H9 (cell line): Measurements from ENCODE around the gene MLLT6. TPM values are rescaled to one million over a fixed set of nuclear protein-coding genes. Genes with fewer than 3 reads are reported as not detected.

Experiments
- DNase-seq: peaks from one replicate; pipeline ENCODE4 v3.0.0-alpha.2; 2017
- H2AFZ ChIP-seq: one replicate; pipeline ENCODE4 v1.6.1; 2013; ENCODE audit warnings: mild to moderate bottlenecking, low read length, control low read depth, moderate library complexity
- H2AK5ac ChIP-seq: 2 replicates; pipeline ENCODE4 v1.6.1; 2013; ENCODE audit warnings: low read length, control low read depth, mixed read lengths; ENCODE audit not compliant: insufficient read length
- H2BK120ac ChIP-seq: one replicate; pipeline ENCODE4 v1.6.1; 2013; ENCODE audit warnings: low read depth, mild to moderate bottlenecking, low read length, control low read depth, inconsistent platforms; ENCODE audit not compliant: poor library complexity, severe bottlenecking
- H2BK12ac ChIP-seq: 2 replicates; pipeline ENCODE4 v1.6.1; 2013; ENCODE audit warnings: low read length, control low read depth, mixed read lengths, low read depth; ENCODE audit not compliant: insufficient read length
- H2BK15ac ChIP-seq: 2 replicates; pipeline ENCODE4 v1.6.1; 2013; ENCODE audit warnings: low read depth, low read length, control low read depth
- H2BK20ac ChIP-seq: one replicate; pipeline ENCODE4 v1.6.1; 2013; ENCODE audit warnings: low read depth, mild to moderate bottlenecking, low read length, control low read depth, inconsistent platforms; ENCODE audit not compliant: poor library complexity, severe bottlenecking
- H2BK5ac ChIP-seq: 2 replicates; pipeline ENCODE4 v1.6.1; 2013; ENCODE audit warnings: low read length, control low read depth, mixed read lengths; ENCODE audit not compliant: insufficient read length
- H3K14ac ChIP-seq: 2 replicates; pipeline ENCODE4 v1.6.1; 2013; ENCODE audit warnings: low read length, control low read depth; ENCODE audit not compliant: insufficient read depth
- H3K18ac ChIP-seq: 2 replicates; pipeline ENCODE4 v1.6.1; 2013; ENCODE audit warnings: low read depth, mild to moderate bottlenecking, mixed read lengths, low read length, control low read depth; ENCODE audit not compliant: insufficient read length
- H3K23ac ChIP-seq: 2 replicates; pipeline ENCODE4 v1.6.1; 2013; ENCODE audit warnings: low read length, control low read depth, mixed read lengths, low read depth; ENCODE audit not compliant: insufficient read length
- H3K23me2 ChIP-seq: 2 replicates; pipeline ENCODE4 v1.6.1; 2013; ENCODE audit warnings: low read depth, mild to moderate bottlenecking, mixed read lengths, low read length, control low read depth; ENCODE audit not compliant: insufficient read length, poor library complexity, severe bottlenecking
- H3K27ac ChIP-seq: 2 replicates; pipeline ENCODE4 v1.5.1; 2013; ENCODE audit warnings: low read length, control low read depth, mixed read lengths, low read depth; ENCODE audit not compliant: insufficient read length
- H3K27me3 ChIP-seq: 2 replicates; pipeline ENCODE4 v1.6.1; 2013; ENCODE audit warnings: low read length, control low read depth, inconsistent platforms; ENCODE audit not compliant: insufficient read depth
- H3K4ac ChIP-seq: 2 replicates; pipeline ENCODE4 v1.6.1; 2013; ENCODE audit warnings: low read depth, mild to moderate bottlenecking, control low read depth, inconsistent platforms, low read length, moderate library complexity
- H3K4me1 ChIP-seq: 2 replicates; pipeline ENCODE4 v1.6.1; 2013; ENCODE audit warnings: low read length, control low read depth, inconsistent platforms; ENCODE audit not compliant: insufficient read depth
- H3K4me2 ChIP-seq: 2 replicates; pipeline ENCODE4 v1.6.1; 2013; ENCODE audit warnings: low read length, control low read depth, mixed read lengths; ENCODE audit not compliant: insufficient read length, insufficient read depth
- H3K56ac ChIP-seq: 2 replicates; pipeline ENCODE4 v1.6.1; 2013; ENCODE audit warnings: low read depth, mild to moderate bottlenecking, mixed read lengths, low read length, control low read depth; ENCODE audit not compliant: insufficient read length
- H3K79me1 ChIP-seq: 2 replicates; pipeline ENCODE4 v1.6.1; 2013; ENCODE audit warnings: low read depth, mild to moderate bottlenecking, moderate library complexity, low read length, control low read depth, inconsistent platforms; ENCODE audit not compliant: insufficient read depth, poor library complexity, severe bottlenecking
- H3K79me2 ChIP-seq: 2 replicates; pipeline ENCODE4 v1.6.1; 2013; ENCODE audit warnings: low read length, control low read depth, inconsistent platforms; ENCODE audit not compliant: insufficient read depth
- H3K9ac ChIP-seq: 2 replicates; pipeline ENCODE4 v1.6.1; 2013; ENCODE audit warnings: low read length, control low read depth, mixed read lengths; ENCODE audit not compliant: insufficient read length; ENCODE audit errors: extremely low read depth
- H3K9me3 ChIP-seq: one replicate; pipeline ENCODE4 v1.6.1; 2013; ENCODE audit warnings: low read depth, low read length, inconsistent platforms; ENCODE audit not compliant: control insufficient read depth
- H3T11ph ChIP-seq: one replicate; pipeline ENCODE4 v1.6.1; 2013; ENCODE audit warnings: mild to moderate bottlenecking, low read length, control low read depth, inconsistent platforms
- H4K20me1 ChIP-seq: one replicate; pipeline ENCODE4 v1.6.1; 2013; ENCODE audit not compliant: control insufficient read depth, insufficient read length, insufficient read depth
- H4K5ac ChIP-seq: 2 replicates; pipeline ENCODE4 v1.6.1; 2013; ENCODE audit warnings: low read depth, mild to moderate bottlenecking, mixed read lengths, low read length, control low read depth; ENCODE audit not compliant: insufficient read length
- H4K8ac ChIP-seq: replicated peaks from 2 replicates; pipeline ENCODE4 v1.6.1; 2013; ENCODE audit warnings: low read length, control low read depth, mixed read lengths, low read depth; ENCODE audit not compliant: insufficient read length
- H4K91ac ChIP-seq: 2 replicates; pipeline ENCODE4 v1.6.1; 2013; ENCODE audit warnings: low read depth, mild to moderate bottlenecking, moderate library complexity, mixed read lengths, low read length, control low read depth; ENCODE audit not compliant: insufficient read length
- H3K27ac Mint-ChIP-seq, 3 experiments: 2 replicates in 2 of 3; 3 replicates in 1 of 3; pipeline ENCODE4 v1.8.0; 2020 to 2021; ENCODE audit warnings: mixed read lengths in 3 of 3, mild to moderate bottlenecking in 1 of 3, moderate library complexity in 1 of 3
- H3K27me3 Mint-ChIP-seq: 2 replicates; pipeline ENCODE4 v1.8.0; 2021; ENCODE audit warnings: low read depth, mild to moderate bottlenecking, moderate library complexity, mixed read lengths
- H3K36me3 Mint-ChIP-seq, 3 experiments: 2 replicates in 2 of 3; 3 replicates in 1 of 3; pipeline ENCODE4 v1.8.0; 2020 to 2021; ENCODE audit warnings: low read depth in 3 of 3, mixed read lengths in 3 of 3; ENCODE audit not compliant: insufficient read depth in 1 of 3
- H3K4me1 Mint-ChIP-seq, 2 experiments: 2 replicates each; pipeline ENCODE4 v1.8.0; 2020; ENCODE audit warnings: mixed read lengths in 2 of 2
- H3K4me3 Mint-ChIP-seq, 2 experiments: 2 replicates in 1 of 2; 3 replicates in 1 of 2; pipeline ENCODE4 v1.8.0; 2020 to 2021; ENCODE audit warnings: mild to moderate bottlenecking in 2 of 2, mixed read lengths in 2 of 2, moderate library complexity in 1 of 2
- H3K9me3 Mint-ChIP-seq, 2 experiments: 2 replicates in 1 of 2; 3 replicates in 1 of 2; pipeline ENCODE4 v1.8.0; 2020; ENCODE audit warnings: mild to moderate bottlenecking in 2 of 2, mixed read lengths in 2 of 2, moderate library complexity in 1 of 2
- CTCF ChIP-seq: fragments of 200-600 bp; sonication (generic); conservative IDR thresholded peaks from 3 replicates; pipeline ENCODE4 v1.8.0; 2021; ENCODE audit warnings: antibody characterized with exemption, mild to moderate bottlenecking
- WGBS: extraction: QIAGEN DNeasy Blood & Tissue Kit; methylation state at CpG from one replicate; pipeline ENCODE4 v1.1.7; 2013; ENCODE audit warnings: missing lambda C conversion rate, low lambda C conversion rate, mixed read lengths; ENCODE audit not compliant: insufficient read length; ENCODE audit errors: extremely low coverage; 5-methylcytosine and 5-hydroxymethylcytosine counted together
- total RNA-seq: library from RNA; stranded (reverse); gene quantifications from 2 replicates; pipeline ENCODE4 v1.2.1, GENCODE V29; 2021

The MLLT6 gene
- total RNA-seq, 1 experiment from 2014 or later: 26.4 TPM

- Histone ChIP-seq H2BK12ac (no peak overlapping the region), H3K56ac (no peak overlapping the region), H3T11ph (no peak overlapping the region), H3K9me3 (no peaks in the 10 kb centered on the region), H2AK5ac (no peak overlapping the region), H3K9ac (peak overlapping the region; percentile 73), H2BK120ac (no peak overlapping the region), H4K91ac (no peak overlapping the region), H2BK20ac (no peak overlapping the region), H3K14ac (peak overlapping the region; percentile 74; the same call in 1 of the 2 replicates), H4K5ac (no peak overlapping the region), H3K4ac (no peak overlapping the region), H3K4me2 (peak overlapping the region; percentile 98), H2BK5ac (no peak overlapping the region), H3K18ac (peak overlapping the region; percentile 68), H3K4me1 (no peaks in the 10 kb centered on the region), H3K27ac (no peak overlapping the region), H2AFZ (no peak overlapping the region), H4K20me1 (no peaks in the 10 kb centered on the region), H3K79me1 (no peaks in the 10 kb centered on the region), H3K79me2 (peaks cover 6% of the 10 kb centered on the region; the same call in 1 of the 2 replicates), H2BK15ac (no peak overlapping the region), H3K23me2 (peaks cover 33% of the 10 kb centered on the region), H4K8ac (no peak overlapping the region), H3K27me3 (no peaks in the 10 kb centered on the region), H3K23ac (no peak overlapping the region)
- Mint-ChIP-seq H3K36me3 (peaks cover 17 to 25% (median 25%) of the 10 kb centered on the region in 3 experiments), H3K27ac (peak overlapping the region; percentile 88 to 98 (median 98)), H3K4me3 (peak overlapping the region; percentile 97), H3K27me3 (peaks cover 11% of the 10 kb centered on the region), H3K4me1 (peaks cover 20 to 21% of the 10 kb centered on the region in 2 experiments), H3K9me3 (peaks cover 0 to 3% of the 10 kb centered on the region in 2 experiments; a peak in 2 of 5 replicates)
- no CpG with 5 or more reads among the region's 44 CpGs for WGBS
- DNase-seq: peak; percentile 87
- TF ChIP-seq CTCF: no peak
Observed at GRCh38 chr17:38751808-38752307, 46.8 kb downstream of the MLLT6 start.
